WI38 (cell line): Measurements from ENCODE around the gene GRM4.

Experiments used
- H3K4me3 ChIP-seq: 2 replicates; pipeline ENCODE4 v1.5.1; 2011; ENCODE audit warnings: low read depth, mild to moderate bottlenecking, control low read depth, low read length
- TF ChIP-seq, protein P1 (sequence below): IDR thresholded peaks from 2 replicates; pipeline ENCODE4 v1.5.1; 2012; ENCODE audit warnings: low read depth, mild to moderate bottlenecking, control low read depth, low read length

GRM4 gene

DNA sequence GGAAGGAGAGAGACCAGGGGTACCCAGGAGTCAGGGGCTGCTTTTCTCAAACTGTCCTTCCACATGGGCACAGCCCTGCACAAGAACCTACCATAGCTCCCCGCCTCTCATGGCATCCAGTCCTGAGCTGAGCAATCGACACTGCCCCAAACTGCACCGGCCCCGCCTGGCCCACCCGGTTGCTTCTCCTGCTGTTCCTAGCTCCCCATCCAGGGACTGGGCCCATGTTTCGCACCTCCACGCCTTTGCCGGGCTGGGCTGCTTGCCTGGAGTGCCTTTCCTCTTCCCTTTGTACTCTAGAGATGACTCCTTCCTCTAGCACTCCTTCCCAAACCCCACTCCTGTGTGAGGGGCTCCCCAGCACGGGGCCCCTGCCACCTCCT lies 123.0 kb downstream of the GRM4 start:
- H3K4me3 ChIP-seq: no peak overlapping the region
- TF ChIP-seq, protein P1, sequence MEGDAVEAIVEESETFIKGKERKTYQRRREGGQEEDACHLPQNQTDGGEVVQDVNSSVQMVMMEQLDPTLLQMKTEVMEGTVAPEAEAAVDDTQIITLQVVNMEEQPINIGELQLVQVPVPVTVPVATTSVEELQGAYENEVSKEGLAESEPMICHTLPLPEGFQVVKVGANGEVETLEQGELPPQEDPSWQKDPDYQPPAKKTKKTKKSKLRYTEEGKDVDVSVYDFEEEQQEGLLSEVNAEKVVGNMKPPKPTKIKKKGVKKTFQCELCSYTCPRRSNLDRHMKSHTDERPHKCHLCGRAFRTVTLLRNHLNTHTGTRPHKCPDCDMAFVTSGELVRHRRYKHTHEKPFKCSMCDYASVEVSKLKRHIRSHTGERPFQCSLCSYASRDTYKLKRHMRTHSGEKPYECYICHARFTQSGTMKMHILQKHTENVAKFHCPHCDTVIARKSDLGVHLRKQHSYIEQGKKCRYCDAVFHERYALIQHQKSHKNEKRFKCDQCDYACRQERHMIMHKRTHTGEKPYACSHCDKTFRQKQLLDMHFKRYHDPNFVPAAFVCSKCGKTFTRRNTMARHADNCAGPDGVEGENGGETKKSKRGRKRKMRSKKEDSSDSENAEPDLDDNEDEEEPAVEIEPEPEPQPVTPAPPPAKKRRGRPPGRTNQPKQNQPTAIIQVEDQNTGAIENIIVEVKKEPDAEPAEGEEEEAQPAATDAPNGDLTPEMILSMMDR: no peak

DNA sequence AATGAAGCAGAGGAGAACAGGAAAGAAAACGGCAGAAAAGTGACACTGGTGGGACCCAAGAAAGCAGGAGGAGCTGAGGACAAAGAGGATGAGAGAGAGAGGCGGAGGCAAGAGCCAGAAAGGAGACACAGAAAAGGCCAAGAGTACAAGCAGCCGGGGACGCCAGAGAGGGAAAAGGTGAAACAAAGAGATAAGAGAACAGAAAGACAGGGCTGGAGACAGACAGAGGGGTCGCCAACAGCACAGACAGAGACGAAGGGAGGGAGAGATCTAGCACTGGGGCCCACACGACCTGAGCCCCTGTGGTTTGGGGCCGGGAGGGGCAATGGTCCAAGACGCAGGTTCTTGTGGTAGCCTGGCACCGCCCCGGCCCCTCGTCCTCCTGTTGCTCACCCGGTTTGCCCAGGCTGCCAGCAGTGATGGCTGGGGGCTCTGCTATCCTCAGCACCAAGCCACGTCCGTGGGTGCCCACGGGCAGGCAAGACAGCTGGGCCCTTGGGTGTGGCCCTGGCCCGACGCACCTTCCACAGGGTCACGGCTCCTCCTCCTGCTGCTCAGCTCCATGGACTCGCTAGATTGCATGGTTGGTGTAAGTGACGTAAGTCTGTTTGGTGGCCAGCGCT lies 123.5 kb downstream of the GRM4 start:
- TF ChIP-seq, protein P1: no peak
- no peak overlapping the region for H3K4me3 ChIP-seq

DNA sequence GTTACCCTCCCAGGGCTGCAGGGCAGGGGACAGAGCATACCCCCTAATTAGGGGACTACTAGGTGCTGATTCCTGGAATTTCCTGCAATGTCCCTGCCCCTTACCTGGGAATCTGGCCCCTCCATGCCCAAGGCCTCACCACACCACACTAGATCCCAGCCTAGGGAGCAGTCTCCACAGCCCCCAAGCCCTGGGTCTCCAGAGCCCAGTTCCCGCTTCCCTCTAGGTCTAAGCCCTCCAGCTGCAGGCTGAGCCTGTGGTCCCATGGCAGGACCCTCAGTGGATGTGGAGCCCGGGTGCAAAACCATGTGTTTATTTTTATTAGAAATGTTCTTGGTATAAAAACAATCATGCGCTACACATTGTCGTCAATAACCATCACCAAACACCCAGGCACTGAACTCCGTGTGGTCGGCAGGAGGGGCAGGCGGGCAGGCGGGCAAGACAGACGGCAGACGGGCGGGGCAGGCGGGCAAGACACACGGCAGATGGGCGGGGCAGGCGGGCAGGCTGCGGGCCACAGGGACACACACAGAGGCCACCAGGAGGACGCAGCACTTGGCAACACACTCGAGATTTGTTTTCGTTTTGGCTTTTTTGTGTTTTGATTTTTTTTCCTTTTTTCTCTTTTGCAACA lies 124.2 kb downstream of the GRM4 start:
- TF ChIP-seq, protein P1: no peak

DNA sequence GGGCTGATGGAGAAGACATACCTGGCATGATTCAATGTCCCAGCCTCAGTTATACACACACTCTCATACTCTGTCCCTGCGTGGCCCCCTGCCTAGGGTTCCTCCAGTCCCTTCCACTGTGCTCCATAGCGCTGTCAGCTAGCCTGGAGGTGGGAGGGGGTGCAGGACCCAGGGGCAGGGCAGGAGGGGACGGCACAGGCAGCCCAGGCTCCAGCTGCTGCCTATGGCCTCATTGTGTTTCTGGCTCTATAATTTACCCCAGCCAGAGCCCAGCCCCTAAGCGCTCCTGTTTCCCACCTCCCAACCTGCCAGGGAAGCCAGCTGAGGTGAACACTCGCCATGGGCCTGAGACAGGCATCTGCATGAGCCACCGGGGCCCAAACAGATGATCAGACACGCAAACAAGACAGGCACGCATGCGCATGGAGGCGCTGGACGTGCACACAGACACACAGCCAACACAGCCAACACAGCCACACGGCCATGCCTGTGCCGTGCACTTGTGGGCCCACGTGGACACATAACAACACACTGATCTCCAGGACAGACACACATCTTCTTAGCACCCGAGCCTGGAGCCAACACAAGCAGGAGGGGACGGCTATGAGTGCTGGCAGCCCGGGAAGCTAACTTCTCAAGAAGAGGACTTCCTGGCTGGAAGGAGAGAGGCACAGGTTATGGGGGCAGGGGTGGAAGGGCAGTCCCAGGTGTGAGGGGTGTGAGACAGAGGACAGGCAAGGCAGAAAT lies 124.9 kb downstream of the GRM4 start:
- TF ChIP-seq, protein P1: no peak
- no peak overlapping the region for H3K4me3 ChIP-seq

More for the DNA sequence above, 124.2 kb downstream of the GRM4 start:
- no peak overlapping the region for H3K4me3 ChIP-seq

DNA sequence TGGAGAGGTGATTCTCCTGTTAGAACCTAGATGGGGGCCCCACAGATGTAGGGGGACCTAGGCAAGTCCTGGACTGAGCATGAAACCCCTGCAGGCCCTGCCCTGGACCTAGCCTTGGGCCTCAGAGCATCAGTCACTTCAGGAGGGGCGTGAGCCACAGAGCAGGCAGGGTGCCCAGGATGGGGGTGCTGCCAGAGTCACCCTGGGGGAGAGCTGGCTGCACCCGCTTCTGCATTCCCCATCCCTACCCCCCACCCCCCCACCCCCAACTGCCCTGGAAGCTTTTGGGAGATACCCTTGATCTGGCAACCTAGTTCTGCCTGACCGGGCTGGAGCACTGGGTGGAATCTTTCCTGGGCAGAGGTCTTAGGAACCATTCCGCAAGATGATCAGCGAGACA lies 125.6 kb downstream of the GRM4 start:
- H3K4me3 ChIP-seq: no peak overlapping the region
- TF ChIP-seq, protein P1: no peak

DNA sequence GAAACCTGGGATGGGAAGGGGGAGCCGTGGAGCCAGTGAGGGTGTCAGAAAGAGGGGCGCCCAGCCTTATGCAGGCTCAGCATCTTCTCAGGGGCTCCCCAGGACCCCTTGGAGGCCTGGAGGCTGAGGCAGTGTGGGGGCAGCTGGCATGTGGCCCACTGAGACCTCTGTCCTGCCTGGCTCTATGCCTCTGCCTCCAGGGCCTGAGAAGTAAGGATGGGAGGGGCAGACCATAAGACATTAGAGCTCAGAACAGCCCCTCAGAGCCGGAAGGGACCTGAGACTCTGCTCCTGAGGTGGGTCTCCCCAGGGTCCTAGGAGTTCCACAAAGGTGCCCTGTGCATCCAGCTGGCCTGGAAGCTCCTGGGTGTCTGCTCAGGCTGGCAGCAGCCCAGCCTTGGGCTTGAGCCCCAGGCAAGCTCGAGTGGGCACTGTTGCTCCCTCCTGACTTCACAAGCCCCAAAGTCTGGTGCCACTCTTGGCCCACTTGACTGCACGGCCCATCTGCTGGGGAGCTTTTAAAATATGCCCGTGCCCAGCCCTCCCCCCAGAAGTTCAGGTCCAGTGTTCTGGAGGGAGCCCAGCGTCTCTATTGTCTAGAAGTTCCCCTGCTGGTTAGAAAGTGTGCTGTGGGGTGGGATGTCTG lies 126.8 kb downstream of the GRM4 start:
- H3K4me3 ChIP-seq: no peak overlapping the region
- TF ChIP-seq, protein P1: no peak

DNA sequence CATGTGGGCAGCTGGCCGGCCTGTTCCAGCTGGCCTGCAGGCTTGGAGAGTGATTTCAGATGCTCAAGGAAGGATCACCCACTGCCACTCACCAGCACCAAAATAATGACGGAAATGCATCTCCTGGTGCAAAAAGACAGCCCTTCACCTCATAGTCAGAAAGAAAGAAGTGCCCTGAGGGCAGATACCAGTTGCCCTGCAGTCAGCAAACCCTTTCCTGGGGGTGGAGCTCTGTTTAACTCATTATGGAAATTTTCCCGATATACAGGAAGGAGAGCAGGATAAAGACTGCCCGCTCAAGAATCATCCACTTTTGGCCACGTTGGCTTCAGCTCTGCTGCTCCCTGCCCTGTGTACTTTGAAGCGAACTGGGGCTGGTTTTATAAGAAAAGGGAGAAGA lies 127.9 kb downstream of the GRM4 start:
- no peak overlapping the region for H3K4me3 ChIP-seq
- TF ChIP-seq, protein P1: no peak
